HCT116 (cell line): ENCODE measurements around the gene CRCP. TPM values are rescaled to one million over a fixed set of nuclear protein-coding genes. Genes with fewer than 3 reads are reported as not detected.

ENCODE experiments used
- ATAC-seq: fragments of 200-7000 bp; cut with Tn5 transposase; 2 replicates; pipeline ENCODE4 v1.9.1; 2020; ENCODE audit warnings: mild to moderate bottlenecking, moderate library complexity
- BruUV-seq: library from RNA; stranded (reverse); fragments of 400-500 nt; replicated peaks from 2 replicates; lab custom pipeline; 2021; lab: Mats Ljungman, UMichigan
- CTCF ChIA-PET: fragments of 300-600 bp; sonication (Branson Sonifier 250); formaldehyde crosslinking; loops from one replicate; lab custom pipeline; 2021; ENCODE audit warnings: antibody characterized with exemption; lab: Charles Lee
- POLR2A ChIA-PET: fragments of 300-600, 350-600 bp; sonication (Branson Sonifier 250); formaldehyde crosslinking; loops from one replicate; lab custom pipeline; 2021; ENCODE audit warnings: antibody characterized with exemption; lab: Charles Lee
- RAD21 ChIA-PET, 2 experiments: fragments of 300-600 bp; sonication (Branson Sonifier 250); formaldehyde crosslinking; loops; one replicate each; lab custom pipeline; 2023; ENCODE audit warnings: low total read pairs in 2 of 2; ENCODE audit not compliant: uncharacterized antibody in 2 of 2, unreplicated experiment in 2 of 2, low non-redundant PET in 1 of 2; lab: Charles Lee
- DNase-seq: peaks from one replicate; pipeline ENCODE4 v3.0.0-alpha.2; 2010; ENCODE audit warnings: low read depth, low spot score
- H2AFZ ChIP-seq: fragments of 200-600 bp; shearing (Covaris generic), sonication (generic); 2 replicates; pipeline ENCODE4 v1.6.1; 2017; ENCODE audit warnings: low read depth, mixed run types, mixed read lengths, antibody characterized with exemption, low read length; ENCODE audit not compliant: poor library complexity, severe bottlenecking
- H3K27ac ChIP-seq: 2 replicates; pipeline ENCODE4 v1.5.1; 2012; ENCODE audit warnings: low read depth, low read length
- H3K27me3 ChIP-seq: fragments of 200-600 bp; sonication (generic); 2 replicates; pipeline ENCODE4 v1.6.1; 2016; ENCODE audit warnings: mixed run types, low read length, mixed read lengths; ENCODE audit not compliant: insufficient read depth
- H3K36me3 ChIP-seq, 2 experiments: fragments of 200-500 bp in 1 of 2; fragments of 200-600 bp in 1 of 2; sonication (Bioruptor generic) in 1 of 2; sonication (generic) in 1 of 2; 2 replicates each; pipeline versions ENCODE4 v1.5.1 to v1.6.1; 2014 to 2016; ENCODE audit warnings: low read length in 2 of 2, inconsistent platforms in 1 of 2, mixed read lengths in 1 of 2, mixed run types in 1 of 2; ENCODE audit not compliant: insufficient read depth in 2 of 2, control insufficient read depth in 1 of 2
- H3K4me1 ChIP-seq, 2 experiments: fragments of 200-600 bp in 1 of 2; sonication (generic) in 1 of 2; 2 replicates each; pipeline versions ENCODE4 v1.5.1 to v1.6.1; 2012 to 2017; ENCODE audit warnings: low read length in 2 of 2, inconsistent platforms in 1 of 2, mild to moderate bottlenecking in 1 of 2, mixed read lengths in 1 of 2, mixed run types in 1 of 2, moderate library complexity in 1 of 2; ENCODE audit not compliant: insufficient read depth in 2 of 2, control insufficient read depth in 1 of 2
- H3K4me2 ChIP-seq: fragments of 200-600 bp; sonication (generic); 2 replicates; pipeline ENCODE4 v1.6.1; 2017; ENCODE audit warnings: mixed run types, low read length, mixed read lengths
- H3K4me3 ChIP-seq, 2 experiments: fragments of 200-600 bp in 1 of 2; sonication (generic) in 1 of 2; replicated peaks in 1 of 2; 2 replicates each; pipeline ENCODE4 v1.5.1; 2011 to 2016; ENCODE audit warnings: low read length in 2 of 2, control low read depth in 1 of 2, low read depth in 1 of 2, mild to moderate bottlenecking in 1 of 2, mixed read lengths in 1 of 2, mixed run types in 1 of 2
- H3K79me2 ChIP-seq: fragments of 200-600 bp; sonication (generic); 2 replicates; pipeline ENCODE4 v1.6.1; 2017; ENCODE audit warnings: mild to moderate bottlenecking, mixed run types, low read length, moderate library complexity, mixed read lengths; ENCODE audit not compliant: insufficient read depth
- H3K9ac ChIP-seq: fragments of 200-600 bp; sonication (generic); 2 replicates; pipeline ENCODE4 v1.6.1; 2016; ENCODE audit warnings: low read length, mixed read lengths
- H3K9me2 ChIP-seq: fragments of 200-600 bp; sonication (generic), shearing (Covaris generic); 2 replicates; pipeline ENCODE4 v1.6.1; 2017; ENCODE audit warnings: mixed run types, mild to moderate bottlenecking, moderate library complexity; ENCODE audit not compliant: insufficient read depth
- H3K9me3 ChIP-seq, 2 experiments: fragments of 200-500 bp in 1 of 2; fragments of 200-600 bp in 1 of 2; sonication (Bioruptor generic) in 1 of 2; sonication (generic) in 1 of 2; 2 replicates each; pipeline ENCODE4 v1.6.1; 2014 to 2017; ENCODE audit warnings: low read length in 2 of 2, mixed read lengths in 2 of 2, inconsistent platforms in 1 of 2, low read depth in 1 of 2, mild to moderate bottlenecking in 1 of 2, mixed run types in 1 of 2, moderate library complexity in 1 of 2; ENCODE audit not compliant: control insufficient read depth in 1 of 2, insufficient read depth in 1 of 2
- H4K20me1 ChIP-seq: fragments of 200-600 bp; sonication (generic), shearing (Covaris generic); 2 replicates; pipeline ENCODE4 v1.6.1; 2017; ENCODE audit warnings: mixed run types, mild to moderate bottlenecking, moderate library complexity; ENCODE audit not compliant: insufficient read depth
- ELF1 ChIP-seq: IDR thresholded peaks from 2 replicates; pipeline ENCODE4 v1.6.1; 2012; ENCODE audit warnings: low read depth, borderline replicate concordance
- POLR2AphosphoS5 ChIP-seq: IDR thresholded peaks from 2 replicates; pipeline ENCODE4 v1.6.1; 2011; ENCODE audit warnings: mild to moderate bottlenecking, low read depth, low read length, moderate library complexity
- RAD21 ChIP-seq: IDR thresholded peaks from 2 replicates; pipeline ENCODE4 v1.6.1; 2012; ENCODE audit warnings: low read depth, mild to moderate bottlenecking
- SIN3A ChIP-seq: IDR thresholded peaks from 2 replicates; pipeline ENCODE4 v1.6.1; 2012; ENCODE audit warnings: low read depth
- YY1 ChIP-seq: IDR thresholded peaks from 2 replicates; pipeline ENCODE4 v1.6.1; 2011; ENCODE audit warnings: low read length, low read depth, moderate library complexity, mild to moderate bottlenecking; ENCODE audit not compliant: insufficient replicate concordance; ENCODE audit errors: extremely low read depth
- ZFX ChIP-seq: fragments of 450-650 bp; IDR thresholded peaks from 2 replicates; pipeline ENCODE4 v1.6.1; 2017
- ZNF274 ChIP-seq: fragments of 200-500 bp; sonication (Bioruptor generic); IDR thresholded peaks from 2 replicates; pipeline ENCODE4 v1.6.1; 2014; ENCODE audit warnings: mild to moderate bottlenecking, low read depth, low read length, inconsistent platforms
- intact Hi-C: fragments of 100-400 bp; cut with micrococcal nuclease; formaldehyde crosslinking; loops from 2 replicates; pipeline ENCODE4 v1.10.0; 2022
- total RNA-seq: library from RNA; stranded (reverse); gene quantifications from one replicate; pipeline ENCODE4 v1.2.1, GENCODE V29; 2021; ENCODE audit not compliant: unreplicated experiment

CRCP gene
- total RNA-seq, 1 experiment from 2014 or later, result 28.4 TPM

DNA sequence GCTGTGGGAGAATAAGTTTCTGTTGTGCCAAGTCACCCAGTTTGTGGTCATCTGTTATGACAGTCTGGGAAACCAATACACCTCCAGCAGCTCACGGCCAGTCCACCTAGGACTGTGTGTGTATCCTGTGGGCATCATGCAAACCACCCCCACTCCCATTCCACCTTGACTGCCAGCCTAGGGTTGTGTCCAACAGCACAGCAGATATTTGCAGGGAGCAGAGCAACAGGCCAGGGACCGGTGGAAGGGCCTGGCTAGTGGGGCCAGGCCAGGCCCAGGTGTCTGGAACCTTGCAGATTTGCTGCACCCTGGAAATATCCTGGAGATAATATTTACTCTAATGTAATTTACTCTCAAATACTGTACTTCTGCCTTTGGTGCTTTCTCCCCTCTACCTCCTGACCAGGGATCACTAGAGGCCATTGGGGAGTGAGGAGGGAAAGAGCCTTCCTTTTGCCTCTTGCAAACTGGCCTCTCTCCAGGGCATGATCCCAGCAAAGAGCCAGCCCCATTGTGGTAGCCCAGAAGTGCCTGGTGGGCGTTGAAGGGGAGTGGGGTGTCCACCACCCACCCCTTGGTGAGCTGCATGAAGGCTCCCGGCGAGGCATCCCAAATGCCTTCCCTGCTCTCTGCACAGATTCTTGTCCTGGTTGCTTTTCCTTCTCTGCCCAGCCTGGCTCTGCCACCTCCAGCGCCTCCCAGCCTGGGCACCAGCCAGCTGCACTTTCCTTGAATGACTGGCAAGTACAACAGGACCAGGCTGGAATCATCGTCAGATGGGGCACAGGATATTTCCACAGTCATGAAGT is 75.3 kb downstream of the CRCP start:
- Histone ChIP-seq H4K20me1 (no peaks in the 10 kb centered on the region), H2AFZ (no peak overlapping the region), H3K9ac (no peak overlapping the region), H3K27ac (no peak overlapping the region), H3K79me2 (no peaks in the 10 kb centered on the region), H3K4me1 (no peaks in the 10 kb centered on the region), H3K36me3 (no peaks in the 10 kb centered on the region), H3K9me3 (no peaks in the 10 kb centered on the region), H3K4me2 (no peak overlapping the region), H3K9me2 (no peaks in the 10 kb centered on the region), H3K4me3 (no peak overlapping the region), H3K27me3 (no peaks in the 10 kb centered on the region)
- POLR2A ChIA-PET, result no interaction called here
- TF ChIP-seq SIN3A (no peak), ZNF274 (no peak), POLR2AphosphoS5 (no peak), YY1 (no peak), ZFX (no peak), RAD21 (no peak)
- DNase-seq, result no peak
- RAD21 ChIA-PET, result no interaction called here
- CTCF ChIA-PET, result no interaction called here
- no peak for ATAC-seq
- intact Hi-C loops, result no loop called here
- BruUV-seq, result no TSS peak

- Histone ChIP-seq H3K9me3 (no peaks in the 10 kb centered on the region), H3K9me2 (no peaks in the 10 kb centered on the region), H3K36me3 (no peaks in the 10 kb centered on the region), H3K27ac (no peak overlapping the region), H3K79me2 (no peaks in the 10 kb centered on the region), H2AFZ (no peak overlapping the region), H3K9ac (no peak overlapping the region), H4K20me1 (no peaks in the 10 kb centered on the region), H3K4me2 (no peak overlapping the region), H3K4me1 (no peaks in the 10 kb centered on the region), H3K4me3 (no peak overlapping the region), H3K27me3 (no peaks in the 10 kb centered on the region)
- CTCF ChIA-PET, result no interaction called here
- TF ChIP-seq ELF1 (no peak), ZFX (no peak), ZNF274 (no peak), RAD21 (no peak)
- ATAC-seq (no peak), DNase-seq (no peak)
- RAD21 ChIA-PET, result no interaction called here
- intact Hi-C loops, result no loop called here
- no TSS peak for BruUV-seq
- POLR2A ChIA-PET, result no interaction called here
Measured at GRCh38 chr7:66190504-66190857, 75.8 kb downstream of the CRCP start.
